Right cardiac atrium (tissue), 5 donors: Measurements from ENCODE around the gene UBE2M. TPM values are rescaled to one million over a fixed set of nuclear protein-coding genes. Genes with fewer than 3 reads are reported as not detected.

Experiments used
- microRNA-seq, 2 donors: library from miRNA; unstranded; fragments of <30 nt; microRNA quantifications; one replicate each; pipeline ENCODE4 v1.2.0, GENCODE V29; 2020 to 2021
- polyA plus RNA-seq: library from polyadenylated mRNA; stranded (reverse); fragments of 200-250 nt; gene quantifications from one replicate; pipeline ENCODE4 v1.2.3, GENCODE V29; 2013
- total RNA-seq, 4 donors: library from RNA; stranded (reverse); fragmentation: NEBNext Ultra II Directional; extraction: Animal tissue kit (Norgen Biotek cat#: 25700); gene quantifications; one replicate each; pipeline ENCODE4 v1.2.1, GENCODE V29; 2021
- donor health status: healthy with polysubstance abuse.
- donor health status: DM: no; HTN: yes; CAD: no.
- donor health status: DM: no; HTN: no; CAD: no.
- donor health status: DM: no; HTN: yes; CAD: no; lungs with severe emphysema.
- donor health status: DM: yes; HTN: yes; CAD: no.

The UBE2M gene
- total and polyA plus RNA-seq, 5 donors = 92.7 to 137 (median 119) TPM

Small RNA genes lying within 50 kb of the gene (microRNA-seq; reads per million reads assigned to microRNA genes)
- 0 to 0.54 reads per million in 2 donors for gene MIR6807

Other genes starting within 250 kb of the UBE2M start
- 1 to 10 TPM; 1.4 to 2.1 (median 1.9) TPM for gene ZSCAN22, start 231.6 kb downstream of the UBE2M start, total RNA-seq
- gene ZSCAN22, start 231.6 kb downstream of the UBE2M start, polyA plus RNA-seq = 0.79 TPM
- gene A1BG, start 205.1 kb downstream of the UBE2M start, total RNA-seq = 10 to 100 TPM; 21.0 to 36.0 (median 28.6) TPM
- gene A1BG, start 205.1 kb downstream of the UBE2M start, polyA plus RNA-seq = 32.6 TPM
- 1 to 10 TPM in 1 of 4 donors, under 1 TPM in 3; 0.33 to 1.1 (median 0.47) TPM for gene ZNF497, start 195.9 kb downstream of the UBE2M start, total RNA-seq
- 0.27 TPM for gene ZNF497, start 195.9 kb downstream of the UBE2M start, polyA plus RNA-seq
- under 1 TPM; 0.33 to 0.82 (median 0.55) TPM for gene ZNF837, start 177.6 kb downstream of the UBE2M start, total RNA-seq
- 0.52 TPM for gene ZNF837, start 177.6 kb downstream of the UBE2M start, polyA plus RNA-seq
- 100 to 1,000 TPM; 513 to 681 (median 600) TPM for gene RPS5, start 171.3 kb downstream of the UBE2M start, total RNA-seq
- gene RPS5, start 171.3 kb downstream of the UBE2M start, polyA plus RNA-seq = 566 TPM
- not detected for gene RNF225, start 163.0 kb downstream of the UBE2M start, total RNA-seq
- not detected for gene RNF225, start 163.0 kb downstream of the UBE2M start, polyA plus RNA-seq
- 10 to 100 TPM; 19.2 to 22.6 (median 20.2) TPM for gene ZNF584, start 150.0 kb downstream of the UBE2M start, total RNA-seq
- 13.6 TPM for gene ZNF584, start 150.0 kb downstream of the UBE2M start, polyA plus RNA-seq
- gene ZNF132, start 118.5 kb downstream of the UBE2M start, total RNA-seq = 1 to 10 TPM; 6.4 to 7.5 (median 6.8) TPM
- gene ZNF132, start 118.5 kb downstream of the UBE2M start, polyA plus RNA-seq = 2.4 TPM
- 1 to 10 TPM; 2.7 to 4.8 (median 3.7) TPM for gene ZNF324B, start 107.0 kb downstream of the UBE2M start, total RNA-seq
- gene ZNF324B, start 107.0 kb downstream of the UBE2M start, polyA plus RNA-seq = 1.9 TPM
- 1 to 10 TPM; 5.2 to 7.4 (median 6.9) TPM for gene ZNF324, start 91.5 kb downstream of the UBE2M start, total RNA-seq
- 3.3 TPM for gene ZNF324, start 91.5 kb downstream of the UBE2M start, polyA plus RNA-seq
- 1 to 10 TPM; 4.8 to 7.6 (median 5.7) TPM for gene ZNF446, start 82.3 kb downstream of the UBE2M start, total RNA-seq
- gene ZNF446, start 82.3 kb downstream of the UBE2M start, polyA plus RNA-seq = 6.4 TPM
- 1 to 10 TPM; 5.3 to 8.1 (median 7.5) TPM for gene SLC27A5, start 46.6 kb downstream of the UBE2M start, total RNA-seq
- 7.6 TPM for gene SLC27A5, start 46.6 kb downstream of the UBE2M start, polyA plus RNA-seq
- 10 to 100 TPM in 3 of 4 donors, 1 to 10 TPM in 1; 9.9 to 13.1 (median 11.1) TPM for gene ZBTB45, start 38.8 kb downstream of the UBE2M start, total RNA-seq
- gene ZBTB45, start 38.8 kb downstream of the UBE2M start, polyA plus RNA-seq = 7.0 TPM
- gene TRIM28, start 14.5 kb downstream of the UBE2M start, total RNA-seq = 100 to 1,000 TPM; 139 to 161 (median 148) TPM
- gene TRIM28, start 14.5 kb downstream of the UBE2M start, polyA plus RNA-seq = 98.7 TPM
- 100 to 1,000 TPM; 106 to 116 (median 114) TPM for gene CHMP2A, start 3.5 kb downstream of the UBE2M start, total RNA-seq
- 196 TPM for gene CHMP2A, start 3.5 kb downstream of the UBE2M start, polyA plus RNA-seq
- 10 to 100 TPM; 10.1 to 15.6 (median 12.8) TPM for gene MZF1, start 14.7 kb upstream of the UBE2M start, total RNA-seq
- 12.0 TPM for gene MZF1, start 14.7 kb upstream of the UBE2M start, polyA plus RNA-seq